K562 (cell line): ENCODE results near the gene ANKRD24. TPM values are rescaled to one million over a fixed set of nuclear protein-coding genes. Genes with fewer than 3 reads are reported as not detected.
"Not testable (repeated sequence)": the region's sequence is repeated elsewhere in the genome, so short reads cannot be mapped to it uniquely, and the experiment has no call there.

Source experiments
- ATAC-seq: fragments of 200-7000 bp; cut with Tn5 transposase; 3 replicates; pipeline ENCODE4 v1.9.1; 2020; ENCODE audit warnings: moderate library complexity
- BruUV-seq: library from RNA; stranded (reverse); fragments of 400-500 nt; replicated peaks from 2 replicates; lab custom pipeline; 2021; lab: Mats Ljungman, UMichigan
- CTCF ChIA-PET: fragments of 300-600 bp; formaldehyde crosslinking; extraction: SDS; loops from one replicate; lab custom pipeline; 2021; ENCODE audit warnings: low intra/inter-chr PET ratio; lab: Yijun Ruan, JAX
- POLR2A ChIA-PET: fragments of 300-600, 350-650 bp; sonication (Branson Sonifier 250); formaldehyde crosslinking; extraction: SDS; loops from one replicate; lab custom pipeline; 2021; ENCODE audit warnings: antibody characterized with exemption, inconsistent platforms; lab: Yijun Ruan, JAX
- DNase-seq, 4 experiments: peaks; one replicate each; pipeline versions ENCODE4 v3.0.0 to v3.0.0-alpha.2; 2011 to 2018; ENCODE audit warnings: low spot score in 3 of 4, mixed read lengths in 3 of 4; ENCODE audit errors: extremely low read depth in 1 of 4
- FAIRE-seq: peaks from 2 replicates; lab custom pipeline; 2011; peaks lifted over from hg19 to GRCh38; lab: Jason Lieb, UNC
- H2AFZ ChIP-seq: 2 replicates; pipeline ENCODE4 v1.6.0; 2011; ENCODE audit warnings: low read depth, low read length, control low read depth, inconsistent platforms
- H3K27ac ChIP-seq: fragments of 200-600 bp; 3 replicates; pipeline ENCODE4 v1.8.0; 2011; ENCODE audit warnings: low read depth, mild to moderate bottlenecking, control low read depth, inconsistent platforms, low read length, moderate library complexity, mixed read lengths; ENCODE audit errors: extremely low read depth
- H3K27me3 ChIP-seq, 2 experiments: fragments of 300-600 bp in 1 of 2; 2 replicates in 1 of 2; 3 replicates in 1 of 2; pipeline versions ENCODE4 v1.6.0 to v1.8.0; 2011; ENCODE audit warnings: inconsistent platforms in 2 of 2, low read length in 2 of 2, mild to moderate bottlenecking in 1 of 2, mixed read lengths in 1 of 2, moderate library complexity in 1 of 2; ENCODE audit not compliant: control insufficient read depth in 2 of 2, insufficient read depth in 2 of 2
- H3K36me3 ChIP-seq: fragments of 300-600 bp; 3 replicates; pipeline ENCODE4 v1.8.0; 2011; ENCODE audit warnings: mild to moderate bottlenecking, low read length, inconsistent platforms; ENCODE audit not compliant: control insufficient read depth, insufficient read depth
- H3K4me1 ChIP-seq, 2 experiments: fragments of 200-600 bp in 1 of 2; replicated peaks in 1 of 2; 2 replicates in 1 of 2; 3 replicates in 1 of 2; pipeline versions ENCODE4 v1.5.1 to v1.8.0; 2011; ENCODE audit warnings: inconsistent platforms in 2 of 2, low read length in 2 of 2, mild to moderate bottlenecking in 1 of 2, mixed read lengths in 1 of 2, moderate library complexity in 1 of 2; ENCODE audit not compliant: control insufficient read depth in 2 of 2, insufficient read depth in 2 of 2
- H3K4me2 ChIP-seq: 2 replicates; pipeline ENCODE4 v1.6.1; 2011; ENCODE audit warnings: low read length, control low read depth, inconsistent platforms, mixed read lengths; ENCODE audit not compliant: insufficient read depth
- H3K4me3 ChIP-seq: fragments of 200-600 bp; sonication (generic), shearing (Covaris generic); 2 replicates; pipeline ENCODE4 v1.5.1; 2016; ENCODE audit warnings: control low read depth, inconsistent platforms
- H3K79me2 ChIP-seq: fragments of 200-600 bp; 3 replicates; pipeline ENCODE4 v1.8.0; 2011; ENCODE audit warnings: low read length, inconsistent platforms; ENCODE audit not compliant: control insufficient read depth, insufficient read depth
- H3K9ac ChIP-seq, 2 experiments: 2 replicates each; pipeline versions ENCODE4 v1.6.0 to v1.6.1; 2011; ENCODE audit warnings: low read depth in 2 of 2, low read length in 2 of 2, control low read depth in 1 of 2, inconsistent platforms in 1 of 2, mild to moderate bottlenecking in 1 of 2, mixed read lengths in 1 of 2; ENCODE audit not compliant: insufficient read depth in 1 of 2
- H3K9me1 ChIP-seq: one replicate; pipeline ENCODE4 v1.6.0; 2011; ENCODE audit warnings: inconsistent platforms, mild to moderate bottlenecking, low read length, moderate library complexity; ENCODE audit not compliant: control insufficient read depth, insufficient read depth
- H3K9me3 ChIP-seq: replicated peaks from 2 replicates; pipeline ENCODE4 v1.5.1; 2011; ENCODE audit warnings: low read depth, low read length, inconsistent platforms; ENCODE audit not compliant: control insufficient read depth, insufficient read depth
- H4K20me1 ChIP-seq: replicated peaks from 2 replicates; pipeline ENCODE4 v1.6.1; 2011; ENCODE audit warnings: low read length, inconsistent platforms, mixed read lengths; ENCODE audit not compliant: control insufficient read depth, insufficient read depth
- ATF3 ChIP-seq, 2 experiments: fragments of 450-650 bp in 1 of 2; sonication (generic) in 1 of 2; formaldehyde crosslinking in 1 of 2; IDR thresholded peaks in 1 of 2; conservative IDR thresholded peaks in 1 of 2; 2 replicates each; pipeline versions ENCODE4 v1.6.1 to v1.8.1; 2016 to 2023; ENCODE audit warnings: mild to moderate bottlenecking in 2 of 2, moderate library complexity in 2 of 2, inconsistent platforms in 1 of 2, missing genetic modification reagents in 1 of 2
- MEIS2 ChIP-seq: fragments of 450-650 bp; IDR thresholded peaks from 2 replicates; pipeline ENCODE4 v1.6.1; 2014; ENCODE audit warnings: mild to moderate bottlenecking; ENCODE audit not compliant: partially characterized antibody
- NFIC ChIP-seq: fragments of 450-650 bp; IDR thresholded peaks from 2 replicates; pipeline ENCODE4 v1.6.1; 2017; ENCODE audit warnings: mild to moderate bottlenecking, inconsistent platforms
- NR2C1 ChIP-seq, 2 experiments: fragments of 450-650 bp; IDR thresholded peaks; 2 replicates each; pipeline ENCODE4 v1.6.1; 2017; ENCODE audit warnings: mild to moderate bottlenecking in 2 of 2, antibody characterized with exemption in 1 of 2, inconsistent platforms in 1 of 2, missing compliant biosample characterization in 1 of 2, missing genetic modification characterization in 1 of 2
- SMARCA5 ChIP-seq: fragments of 450-650 bp; IDR thresholded peaks from 2 replicates; pipeline ENCODE4 v1.6.1; 2016
- ZNF740 ChIP-seq, 3 experiments: fragments of 200-800 bp in 1 of 3; sonication (Bioruptor generic) in 1 of 3; sonication (generic) in 1 of 3; formaldehyde crosslinking in 1 of 3; IDR thresholded peaks; 2 replicates each; pipeline versions ENCODE4 v1.6.1 to v1.8.0; 2016 to 2022; ENCODE audit warnings: mild to moderate bottlenecking in 2 of 3, missing compliant biosample characterization in 2 of 3, missing genetic modification characterization in 2 of 3, missing genetic modification reagents in 1 of 3
- WGBS: fragments of 100-300 bp; shearing (Covaris generic); methylation state at CpG from one replicate; pipeline ENCODE4 v1.1.6; 2016; ENCODE audit warnings: low coverage, mixed read lengths; ENCODE audit not compliant: insufficient coverage; ENCODE audit errors: missing lambda C conversion rate; 5-methylcytosine and 5-hydroxymethylcytosine counted together
- in situ Hi-C: fragments of 300-500 bp; cut with MboI; formaldehyde crosslinking; loops from 4 replicates; pipeline ENCODE4 v1.15.0; 2018; ENCODE audit warnings: inconsistent platforms, mixed read lengths
- intact Hi-C: fragments of 100-400 bp; cut with micrococcal nuclease; formaldehyde crosslinking; loops from 2 replicates; pipeline ENCODE4 v1.14.2; 2022
- polyA plus RNA-seq, 8 experiments: library from polyadenylated mRNA; depleted of rRNA in 4 of 8; stranded (reverse) in 5 of 8; unstranded in 3 of 8; fragments of >200 nt; fragmentation: Nextera tagmentation in 2 of 8; fragmentation: Illumina TruSeq in 1 of 8; extraction: Ambion mirVana in 2 of 8; extraction: Trizol in 1 of 8; gene quantifications; 2 replicates each; pipeline versions ENCODE4 v1.2.1 to v1.2.3, GENCODE V29; 2011 to 2014; ENCODE audit warnings: inconsistent platforms in 1 of 8, missing spikeins in 1 of 8
- total RNA-seq, 7 experiments: library from RNA; depleted of rRNA in 6 of 7; stranded (reverse); fragments of >200 nt in 6 of 7; fragmentation: Illumina TruSeq in 2 of 7; extraction: Trizol in 2 of 7; gene quantifications; 2 replicates each; pipeline versions ENCODE4 v1.2.1 to v1.2.3, GENCODE V29; 2011 to 2021; ENCODE audit warnings: low replicate concordance in 1 of 7
- TF ChIP-seq, protein P1 (sequence below): sonication (generic); formaldehyde crosslinking; IDR thresholded peaks from 2 replicates; pipeline ENCODE4 v1.8.0; 2023; ENCODE audit warnings: mild to moderate bottlenecking, missing genetic modification reagents

ANKRD24 gene
- total and polyA plus RNA-seq, 9 of the 15 experiments (the other 6 are each of a cell fraction or from before 2014, with no cell fraction given) = 0.07 to 0.12 (median 0.09) TPM; not detected in 5

DNA sequence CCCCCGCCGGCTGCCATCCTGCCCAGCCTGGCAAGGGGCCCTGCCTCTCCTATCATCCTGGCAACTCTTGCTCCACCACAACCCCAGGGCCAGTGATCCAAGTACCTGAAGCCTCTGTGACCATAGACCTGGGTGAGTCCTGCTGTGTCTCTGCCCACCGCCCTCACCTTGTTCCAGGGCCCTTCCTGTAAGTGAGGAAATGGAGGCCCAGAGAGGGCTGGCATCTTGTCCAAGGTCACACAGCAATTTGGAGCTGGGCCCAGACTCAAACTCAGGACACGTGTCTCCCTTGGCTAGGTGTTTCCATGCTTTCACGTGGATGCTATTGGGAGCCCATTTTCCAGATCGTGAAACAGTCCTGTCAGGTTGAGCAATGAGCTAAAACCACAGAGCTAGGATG, 25.3 kb upstream of the ANKRD24 start (continued):
- TF ChIP-seq, protein P1, sequence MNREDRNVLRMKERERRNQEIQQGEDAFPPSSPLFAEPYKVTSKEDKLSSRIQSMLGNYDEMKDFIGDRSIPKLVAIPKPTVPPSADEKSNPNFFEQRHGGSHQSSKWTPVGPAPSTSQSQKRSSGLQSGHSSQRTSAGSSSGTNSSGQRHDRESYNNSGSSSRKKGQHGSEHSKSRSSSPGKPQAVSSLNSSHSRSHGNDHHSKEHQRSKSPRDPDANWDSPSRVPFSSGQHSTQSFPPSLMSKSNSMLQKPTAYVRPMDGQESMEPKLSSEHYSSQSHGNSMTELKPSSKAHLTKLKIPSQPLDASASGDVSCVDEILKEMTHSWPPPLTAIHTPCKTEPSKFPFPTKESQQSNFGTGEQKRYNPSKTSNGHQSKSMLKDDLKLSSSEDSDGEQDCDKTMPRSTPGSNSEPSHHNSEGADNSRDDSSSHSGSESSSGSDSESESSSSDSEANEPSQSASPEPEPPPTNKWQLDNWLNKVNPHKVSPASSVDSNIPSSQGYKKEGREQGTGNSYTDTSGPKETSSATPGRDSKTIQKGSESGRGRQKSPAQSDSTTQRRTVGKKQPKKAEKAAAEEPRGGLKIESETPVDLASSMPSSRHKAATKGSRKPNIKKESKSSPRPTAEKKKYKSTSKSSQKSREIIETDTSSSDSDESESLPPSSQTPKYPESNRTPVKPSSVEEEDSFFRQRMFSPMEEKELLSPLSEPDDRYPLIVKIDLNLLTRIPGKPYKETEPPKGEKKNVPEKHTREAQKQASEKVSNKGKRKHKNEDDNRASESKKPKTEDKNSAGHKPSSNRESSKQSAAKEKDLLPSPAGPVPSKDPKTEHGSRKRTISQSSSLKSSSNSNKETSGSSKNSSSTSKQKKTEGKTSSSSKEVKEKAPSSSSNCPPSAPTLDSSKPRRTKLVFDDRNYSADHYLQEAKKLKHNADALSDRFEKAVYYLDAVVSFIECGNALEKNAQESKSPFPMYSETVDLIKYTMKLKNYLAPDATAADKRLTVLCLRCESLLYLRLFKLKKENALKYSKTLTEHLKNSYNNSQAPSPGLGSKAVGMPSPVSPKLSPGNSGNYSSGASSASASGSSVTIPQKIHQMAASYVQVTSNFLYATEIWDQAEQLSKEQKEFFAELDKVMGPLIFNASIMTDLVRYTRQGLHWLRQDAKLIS = no peak
- TF ChIP-seq NFIC (peak; percentile 60), ZNF740 (CRISPR knock-in tag; IDR thresholded peaks at IDR 0.05) (no peak), ZNF740 (tag; IDR thresholded peaks at IDR 0.05) (no peak), MEIS2 (no peak), SMARCA5 (peak; percentile 72; the same call in 1 of the 2 replicates)

DNA sequence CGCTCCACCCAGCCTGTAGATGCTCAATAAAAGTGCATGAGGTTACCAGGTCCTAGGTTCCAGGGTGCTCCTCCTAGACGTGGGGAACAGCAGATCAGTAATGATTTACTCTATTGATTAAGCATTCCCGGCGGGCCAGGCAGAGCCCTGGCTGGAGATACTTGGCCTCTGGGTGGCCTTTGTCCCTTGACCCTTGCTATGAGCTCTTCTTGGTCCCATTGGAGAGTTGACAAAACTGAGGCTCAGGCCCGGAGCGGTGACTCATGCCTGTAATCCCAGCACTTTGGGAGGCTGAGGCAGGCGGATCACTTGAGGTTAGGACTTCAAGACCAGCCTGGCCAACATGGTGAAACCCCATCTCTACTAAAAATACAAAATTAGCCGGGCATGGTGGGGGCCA, 24.5 kb upstream of the ANKRD24 start:
- WGBS = 10% methylated on average over 8 of the region's 8 CpGs
- intact Hi-C loops; H3K9ac ChIP-seq; BruUV-seq; POLR2A ChIA-PET; H3K27ac ChIP-seq; TF ChIP-seq ATF3 (CRISPR knock-in tag; conservative IDR thresholded peaks at IDR 0.05): not testable (repeated sequence)
- peak; percentile 16; the same call in 1 of the 2 replicates for TF ChIP-seq NR2C1 (IDR thresholded peaks at IDR 0.05)
- TF ChIP-seq NR2C1 (tag; IDR thresholded peaks at IDR 0.05) = peak; percentile 28; the same call in 1 of the 2 replicates
- peak; percentile 51 for TF ChIP-seq ATF3 (IDR thresholded peaks at IDR 0.05)
- TF ChIP-seq, all 486 proteins: peak for 2; not testable (repeated sequence) for 484
- peaks cover 11 to 30% of the 10 kb centered on the region in 2 experiments; a peak in 4 of 5 replicates for H3K27me3 ChIP-seq
- FAIRE-seq, H3K9me3 ChIP-seq, H3K9me1 ChIP-seq, ATAC-seq, H3K79me2 ChIP-seq, H3K4me2 ChIP-seq, H2AFZ ChIP-seq, H3K4me3 ChIP-seq, in situ Hi-C loops, H4K20me1 ChIP-seq, CTCF ChIA-PET, DNase-seq, H3K36me3 ChIP-seq: not testable (repeated sequence)
- H3K4me1 ChIP-seq = peaks cover 2 to 15% of the 10 kb centered on the region in 2 experiments; a peak in 3 of 5 replicates
